ENCODE data around the gene TAF1.

- TF ChIP-seq CTCF (IDR thresholded peaks at IDR 0.05; ENCODE audit: low read length) (no peak), EZH2 (IDR thresholded peaks at IDR 0.05; ENCODE audit: borderline replicate concordance, low read length) (no peak)
Observed at GRCh38 chrX:71504346-71504745, 138.2 kb downstream of the TAF1 start.

All from OCI-LY1 (cell line).